Gastrocnemius medialis (tissue), 4 donors: ENCODE measurements around the gene RBPJ.

Experiments
- CTCF ChIP-seq, 5 experiments: fragments of 450-650 bp in 3 of 5; fragments of 200-600 bp in 2 of 5; sonication (generic) in 2 of 5; IDR thresholded peaks in 4 of 5; conservative IDR thresholded peaks in 1 of 5; 1 replicate in 4 of 5; 2 replicates in 1 of 5; pipeline ENCODE4 v1.5.1; 2016 to 2019; ENCODE audit warnings: antibody characterized with exemption in 5 of 5, mild to moderate bottlenecking in 3 of 5, moderate library complexity in 3 of 5
- POLR2A ChIP-seq, 2 donors: fragments of 450-650 bp; IDR thresholded peaks; one replicate each; pipeline ENCODE4 v1.6.1; 2017; ENCODE audit warnings: antibody characterized with exemption in 2 of 2, mild to moderate bottlenecking in 2 of 2, moderate library complexity in 2 of 2

- no peak for TF ChIP-seq CTCF (IDR thresholded peaks at IDR 0.05 in 4 of 5, conservative IDR thresholded peaks at IDR 0.05 in 1 of 5)
- no peak for TF ChIP-seq POLR2A (IDR thresholded peaks at IDR 0.05)
Observed at GRCh38 chr4:26343038-26343398, 22.2 kb downstream of the RBPJ start.
